T-helper 2 cell (primary cell): ENCODE data around the gene GRAP2.

Experiments used
- DNase-seq, 5 experiments: peaks; one replicate each; pipeline versions ENCODE4 v3.0.0 to v3.0.0-alpha.2; 2012 to 2022

Gene GRAP2

DNA sequence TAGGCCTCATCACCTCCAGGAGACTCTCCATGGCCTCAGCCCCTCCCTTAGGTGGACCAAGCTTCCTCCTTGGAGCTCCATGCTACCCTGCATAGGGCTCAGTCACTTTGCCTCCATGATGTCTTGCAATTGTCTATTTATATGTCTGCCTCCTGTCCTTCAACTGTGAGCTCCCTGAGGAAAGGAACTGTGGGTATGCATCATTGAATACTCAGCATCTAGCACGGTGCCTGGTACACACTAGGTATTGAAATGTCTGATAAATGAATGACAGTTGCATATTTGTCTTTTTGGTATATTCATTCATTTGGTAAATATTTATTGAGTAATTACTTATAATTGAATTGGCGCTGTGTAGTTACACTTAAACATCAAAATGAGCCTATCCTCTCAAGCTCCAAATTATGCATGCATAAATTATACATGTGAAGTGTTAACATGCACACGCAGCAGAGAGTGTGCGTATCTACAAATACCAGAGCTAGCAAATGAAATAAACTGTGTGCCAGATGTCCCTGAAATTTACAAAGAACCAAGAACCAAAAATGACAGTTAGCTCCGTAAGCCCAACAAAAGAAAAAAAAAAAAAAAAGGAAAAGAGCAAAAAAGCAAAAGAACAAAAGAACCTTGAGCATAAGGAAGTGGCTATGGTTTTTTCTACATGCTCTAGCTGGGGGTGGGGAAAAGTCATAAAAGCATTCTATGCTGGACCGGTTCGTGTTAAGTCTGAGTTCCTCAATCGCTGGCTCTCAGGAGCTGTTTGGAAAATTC lies 25.2 kb downstream of the GRAP2 start:
- DNase-seq, result peak in 2 of 5 experiments; percentile 36 to 61

DNA sequence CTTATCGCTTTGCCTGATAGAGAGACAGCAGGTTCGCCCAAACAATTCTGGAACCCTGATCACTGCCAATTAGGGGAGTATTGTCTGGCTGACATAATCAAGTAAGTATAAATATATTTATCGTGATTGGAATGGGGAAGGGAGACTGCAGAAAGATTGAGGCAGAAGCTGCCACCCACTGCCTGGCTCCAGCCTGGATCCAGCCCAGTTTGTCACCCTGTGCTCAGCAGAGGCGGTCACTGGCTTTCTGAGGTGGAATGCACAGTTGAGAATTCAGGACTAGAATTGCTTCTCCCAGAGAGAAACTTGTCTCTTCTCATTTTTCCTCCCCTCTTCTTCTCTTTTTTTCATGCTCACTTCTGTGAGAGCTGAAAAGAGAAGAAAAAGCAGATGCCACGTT lies 25.9 kb downstream of the GRAP2 start:
- DNase-seq, result no peak

DNA sequence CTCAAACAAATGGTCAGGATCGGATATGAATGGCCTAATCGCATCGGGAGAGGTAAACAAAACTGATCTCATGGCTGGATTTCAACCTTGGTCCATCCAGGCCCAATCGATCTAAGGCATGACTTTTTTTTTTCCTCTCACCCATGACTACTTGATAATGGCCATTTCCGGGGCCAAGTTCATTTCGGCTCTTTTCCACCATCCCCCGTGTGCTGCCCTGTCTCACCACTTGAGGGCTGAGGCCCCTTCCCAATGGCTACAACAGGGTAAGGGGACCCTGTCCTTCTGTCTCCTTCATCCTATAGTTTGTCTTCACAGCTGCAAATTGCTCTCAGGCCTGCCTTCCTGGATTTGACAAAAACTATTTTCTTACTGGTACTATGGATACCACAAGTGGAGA lies 26.7 kb downstream of the GRAP2 start:
- peak in 1 of 5 experiments; percentile 60 for DNase-seq

DNA sequence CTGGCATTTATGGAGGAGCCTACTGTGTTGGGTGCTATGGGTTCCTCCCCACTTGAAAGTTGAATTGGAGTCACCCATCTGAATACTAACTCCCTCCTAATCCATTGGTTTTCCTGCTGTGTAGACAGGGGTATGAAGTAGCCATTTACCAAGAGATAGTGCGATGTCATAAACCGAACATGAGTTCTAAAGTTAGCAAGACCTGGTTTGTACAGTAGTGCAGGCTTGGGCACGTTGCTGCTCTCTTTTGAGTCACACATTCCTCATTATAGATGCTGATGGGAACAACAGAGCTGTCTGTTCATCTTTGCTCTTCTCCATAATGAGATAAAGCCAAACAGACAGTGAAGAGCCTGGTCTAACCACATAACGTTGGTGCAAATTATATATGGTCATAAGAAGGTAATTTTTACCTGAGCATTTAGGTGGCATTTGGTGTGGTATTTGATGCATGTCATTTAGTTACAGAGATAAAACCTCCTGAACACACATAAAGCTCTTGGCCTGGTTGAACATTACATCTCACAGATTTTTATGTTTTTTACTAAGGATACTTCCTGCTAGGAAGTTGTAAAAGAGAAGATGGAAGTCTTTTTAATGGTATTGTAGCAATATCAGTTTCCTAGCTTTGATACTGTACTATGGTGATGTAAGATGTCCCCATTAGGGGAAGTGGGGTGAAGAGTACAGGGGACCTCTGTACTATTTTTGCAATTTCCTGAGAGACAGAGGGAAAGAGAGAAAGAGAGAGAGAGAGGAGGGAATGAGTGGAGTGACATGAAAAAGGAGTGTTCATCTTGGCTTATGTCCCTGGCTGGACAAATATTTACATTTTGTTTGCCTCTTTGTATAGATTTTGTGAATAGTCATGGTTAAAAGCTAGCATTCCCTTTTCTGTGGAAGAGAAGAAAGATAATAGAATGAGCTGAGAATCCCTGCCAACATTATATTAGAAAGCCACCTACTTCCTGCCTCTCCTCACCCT lies 27.9 kb downstream of the GRAP2 start:
- DNase-seq, result no peak

DNA sequence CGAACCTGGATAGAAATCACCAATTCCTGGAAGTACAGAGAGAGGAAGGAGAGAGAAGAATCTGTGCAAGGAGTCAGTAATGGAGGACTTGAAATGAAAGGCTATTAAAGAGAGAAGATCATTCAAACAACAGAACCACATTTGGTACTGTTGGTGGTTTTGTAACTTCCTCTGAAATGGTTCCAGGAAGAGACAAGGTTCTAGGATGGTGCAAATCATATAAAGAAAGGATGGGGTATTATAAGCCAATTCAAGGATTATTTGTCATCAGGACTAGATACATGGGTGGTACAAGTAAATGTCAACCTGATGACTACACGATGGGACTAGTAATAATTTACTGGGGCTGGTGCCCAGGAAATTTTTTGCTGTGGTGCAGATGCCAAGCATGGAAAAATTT lies 30.4 kb downstream of the GRAP2 start:
- DNase-seq, result no peak

DNA sequence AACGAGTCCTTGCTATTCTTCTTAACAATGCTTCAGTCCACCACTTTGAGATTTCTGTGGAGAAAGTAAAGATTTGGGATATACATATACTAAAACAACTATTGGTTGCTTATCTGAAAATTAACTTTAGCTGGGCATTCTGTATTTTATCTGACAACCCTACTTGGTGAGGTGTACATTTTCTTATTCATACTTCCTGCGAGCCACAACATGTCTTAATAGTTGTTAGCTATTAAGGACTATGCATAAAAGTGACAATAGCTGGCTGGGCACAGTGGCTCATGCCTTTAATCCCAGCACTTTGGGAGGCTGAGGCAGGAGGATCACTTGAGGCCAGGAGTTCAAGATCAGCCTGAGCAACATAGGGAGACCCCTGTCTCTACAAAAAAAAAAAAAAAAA lies 31.3 kb downstream of the GRAP2 start:
- DNase-seq, result no peak

DNA sequence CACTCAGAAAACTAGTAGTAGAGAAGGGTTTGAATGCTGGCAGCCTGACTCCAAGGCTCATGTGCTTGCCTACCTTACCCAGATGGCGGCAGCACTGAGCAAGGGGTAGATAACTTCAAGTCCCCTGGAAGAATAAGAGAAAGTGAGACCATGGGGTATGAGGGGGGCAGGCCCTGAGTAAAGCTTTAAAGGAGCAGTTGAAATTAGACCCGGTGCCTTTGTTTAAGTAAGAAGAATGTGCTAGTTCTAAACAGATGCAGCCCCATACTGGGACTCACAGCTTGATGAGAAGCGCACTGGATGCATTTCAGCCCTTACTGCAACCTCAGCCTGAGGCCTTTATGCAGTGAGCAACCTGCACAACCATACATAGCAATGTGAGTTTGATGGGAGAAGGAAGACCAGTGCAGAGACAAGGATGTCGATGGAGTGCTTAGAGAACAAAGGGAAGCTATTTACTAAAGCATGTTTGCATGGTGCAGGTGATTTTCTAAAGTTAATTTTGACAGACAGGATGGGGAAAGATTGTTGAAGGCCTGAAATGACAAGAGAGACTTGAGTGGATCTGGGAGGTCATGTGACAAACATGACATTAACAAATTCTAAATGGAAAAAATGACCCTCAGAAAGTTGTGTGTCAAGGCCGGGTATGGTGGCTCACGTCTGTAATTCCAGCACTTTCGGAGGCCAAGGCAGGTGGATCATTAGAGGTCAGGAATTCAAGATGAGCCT lies 32.2 kb downstream of the GRAP2 start:
- peak in 4 of 5 experiments; percentile 37 to 78 (median 44) for DNase-seq

DNA sequence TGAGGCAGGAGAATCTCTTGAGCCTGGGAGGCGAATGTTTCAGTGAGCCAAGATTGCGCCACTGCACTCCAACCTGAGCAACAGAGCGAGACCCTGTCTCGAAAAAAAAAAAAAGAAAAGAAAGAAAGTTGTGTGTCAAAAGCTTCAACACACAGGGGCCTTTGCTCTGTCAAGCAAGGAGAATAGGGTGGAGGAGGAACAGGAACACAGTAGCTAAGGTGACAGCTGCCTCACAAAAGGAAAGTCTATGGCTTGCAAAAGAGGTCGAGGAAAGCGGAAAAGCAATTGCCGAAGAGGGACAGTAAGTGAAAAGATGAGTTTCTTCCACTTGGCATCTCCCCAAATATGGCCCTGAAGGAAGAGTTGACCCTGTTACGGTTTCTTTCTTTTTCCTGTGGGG lies 32.9 kb downstream of the GRAP2 start:
- DNase-seq, result no peak

DNA sequence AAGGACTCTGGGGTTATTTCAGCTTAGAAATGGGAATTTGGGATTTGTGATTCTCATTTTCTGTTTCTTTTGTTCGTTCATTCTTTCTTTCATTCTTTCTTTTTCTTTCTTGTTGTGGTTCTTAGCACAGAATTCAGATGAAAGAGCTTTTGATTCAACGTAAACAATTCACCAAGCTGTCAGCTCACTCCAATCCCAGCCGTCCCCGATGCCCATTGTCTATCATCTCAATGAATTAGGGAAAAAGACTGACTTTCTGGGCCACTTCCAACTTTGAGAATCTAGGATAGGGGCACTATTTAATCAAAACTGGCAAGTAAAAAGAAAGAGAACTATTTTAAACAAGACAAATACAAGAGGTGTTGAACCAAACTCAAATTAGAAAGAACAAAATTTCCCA lies 34.2 kb downstream of the GRAP2 start:
- no peak for DNase-seq

DNA sequence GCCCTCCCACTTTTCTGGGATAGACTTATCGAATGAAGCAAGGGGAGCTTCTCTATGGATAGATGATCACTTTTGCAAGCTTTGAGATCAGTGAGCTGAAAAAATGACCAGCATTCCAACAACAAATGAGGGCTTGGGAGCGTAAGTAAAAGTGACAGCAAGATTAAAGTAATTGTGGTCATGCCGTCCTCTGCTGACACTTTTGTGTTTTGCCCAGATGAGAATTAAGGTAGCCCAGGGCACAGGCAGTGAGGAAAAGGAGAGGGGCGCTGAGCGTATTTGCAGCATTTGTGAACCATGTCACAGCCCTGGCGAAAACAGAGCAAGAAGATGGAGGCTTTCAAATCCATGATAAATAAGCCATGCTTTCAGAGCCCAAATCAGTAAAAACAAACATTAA lies 34.7 kb downstream of the GRAP2 start:
- DNase-seq, result no peak

DNA sequence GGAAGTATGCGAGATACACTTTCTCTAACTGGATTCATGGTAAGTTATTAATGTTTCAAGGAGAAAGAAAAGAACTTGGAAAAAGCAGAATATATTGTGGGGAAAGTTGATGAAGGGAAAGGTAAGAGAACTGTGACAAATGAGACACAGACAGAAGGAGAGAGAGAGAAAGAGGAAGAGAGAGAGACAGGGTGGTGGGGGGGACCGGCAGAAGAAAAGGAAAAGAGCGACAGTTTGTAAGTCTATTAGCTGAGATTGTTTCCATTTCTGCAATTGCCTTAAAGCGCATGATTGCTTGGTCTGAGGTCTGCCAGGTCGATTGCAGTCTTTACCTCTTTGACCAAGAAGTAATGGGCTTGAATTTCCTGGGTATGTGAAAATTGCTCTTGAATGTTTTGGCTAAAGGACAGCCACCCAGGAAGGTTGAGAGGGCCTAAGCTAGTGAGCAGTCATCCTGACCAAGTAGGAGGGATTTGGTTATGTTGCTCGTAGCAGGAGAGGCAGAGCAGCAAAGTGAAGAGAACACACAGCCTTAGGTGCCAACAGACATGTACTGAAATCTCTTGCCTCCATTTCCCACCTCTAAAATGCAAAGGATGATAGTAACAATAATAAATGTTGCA lies 35.8 kb downstream of the GRAP2 start:
- DNase-seq, result no peak

DNA sequence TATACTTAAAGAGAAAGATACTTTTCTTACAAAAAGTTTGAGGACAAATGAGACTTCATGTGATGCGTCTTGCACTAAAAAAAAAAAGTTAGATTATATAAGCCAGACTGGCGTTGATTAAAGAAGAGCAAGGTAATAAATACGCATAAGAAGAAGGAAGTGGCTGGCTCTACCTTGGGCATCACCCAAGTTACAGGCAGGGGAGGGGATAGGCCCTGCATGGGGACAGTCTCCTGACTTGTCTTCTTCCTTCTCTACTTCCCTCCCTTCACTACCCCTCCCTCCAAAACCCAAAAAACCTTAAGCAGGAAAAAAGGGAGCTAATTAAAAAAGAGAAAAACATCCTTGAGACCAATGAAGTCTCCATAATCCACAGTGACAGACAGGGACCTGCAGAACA lies 37.0 kb downstream of the GRAP2 start:
- DNase-seq, result peak in 2 of 5 experiments; percentile 46 to 57

DNA sequence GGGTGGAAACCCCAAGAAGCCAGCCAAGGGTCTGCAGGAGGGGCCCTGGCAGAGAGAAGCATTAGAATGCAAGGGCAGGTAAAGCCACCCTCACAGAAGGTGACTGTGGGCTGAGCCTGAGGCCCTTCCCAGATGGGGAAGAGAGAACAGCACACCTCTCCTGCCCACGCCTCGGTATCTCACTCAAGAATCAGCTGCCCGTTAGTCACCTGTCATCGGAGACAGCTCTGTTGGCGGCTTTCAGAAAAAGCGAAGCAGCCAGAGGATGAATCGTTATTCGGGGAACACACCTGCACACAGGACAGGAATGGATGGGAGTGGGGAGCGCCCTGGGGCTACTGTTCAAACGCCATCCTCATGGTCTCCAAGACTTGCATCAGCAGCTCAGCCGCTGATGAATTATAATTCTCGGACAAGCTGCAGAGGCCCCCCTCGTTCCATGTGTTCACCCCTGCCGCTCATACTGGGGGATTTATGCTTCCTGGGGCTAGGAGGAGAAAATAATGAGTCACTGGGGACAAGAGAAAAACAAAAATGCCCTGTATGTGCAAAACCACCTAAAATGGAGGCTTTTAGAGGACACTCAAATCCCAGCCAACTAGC lies 37.7 kb downstream of the GRAP2 start:
- peak in 1 of 5 experiments; percentile 51 for DNase-seq

DNA sequence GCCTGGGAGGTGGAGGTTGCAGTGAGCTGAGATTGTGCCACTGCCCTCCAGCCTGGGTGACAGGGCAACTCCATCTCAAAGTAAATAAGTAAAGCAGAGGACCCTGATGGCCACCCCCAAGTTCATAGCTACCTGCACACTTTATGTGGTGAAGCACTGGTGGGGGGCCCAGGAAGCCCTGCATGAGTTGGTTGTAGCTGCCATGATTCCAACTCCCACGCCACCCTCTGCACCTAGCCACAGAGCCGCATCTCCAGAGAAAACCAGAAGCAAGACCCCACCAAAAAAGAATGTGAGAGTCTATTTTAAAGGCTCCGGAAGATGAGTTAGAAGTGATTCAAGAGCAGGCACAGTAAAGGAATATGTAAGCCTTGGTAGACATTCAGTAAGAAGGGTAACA lies 38.9 kb downstream of the GRAP2 start:
- no peak for DNase-seq

DNA sequence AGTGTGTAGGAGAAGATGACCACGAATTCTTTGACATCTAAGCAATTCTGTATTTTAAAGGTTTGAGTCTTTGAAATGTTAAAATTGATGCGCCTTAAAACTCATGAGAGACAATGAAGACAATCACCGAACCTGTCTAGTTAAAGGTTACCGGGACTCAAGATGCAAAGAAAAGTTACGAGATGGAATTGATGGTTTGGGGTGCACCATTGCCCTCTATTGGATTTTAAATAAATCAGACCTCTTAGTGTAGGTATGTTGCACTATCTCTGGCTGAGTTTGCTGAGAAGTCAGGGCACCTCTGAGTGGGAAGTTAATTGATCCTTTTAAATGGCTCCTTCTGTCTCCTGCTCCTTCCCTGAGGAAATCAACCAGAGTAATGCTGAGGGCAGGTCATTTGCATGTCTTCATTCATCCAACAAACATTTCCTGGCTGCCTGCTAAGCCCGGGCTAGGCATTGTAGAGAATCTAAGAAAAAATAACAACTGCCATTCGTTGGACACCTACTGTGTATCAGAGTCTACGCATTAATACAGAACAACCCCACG lies 39.9 kb downstream of the GRAP2 start:
- peak in 2 of 5 experiments; percentile 39 to 78 for DNase-seq

DNA sequence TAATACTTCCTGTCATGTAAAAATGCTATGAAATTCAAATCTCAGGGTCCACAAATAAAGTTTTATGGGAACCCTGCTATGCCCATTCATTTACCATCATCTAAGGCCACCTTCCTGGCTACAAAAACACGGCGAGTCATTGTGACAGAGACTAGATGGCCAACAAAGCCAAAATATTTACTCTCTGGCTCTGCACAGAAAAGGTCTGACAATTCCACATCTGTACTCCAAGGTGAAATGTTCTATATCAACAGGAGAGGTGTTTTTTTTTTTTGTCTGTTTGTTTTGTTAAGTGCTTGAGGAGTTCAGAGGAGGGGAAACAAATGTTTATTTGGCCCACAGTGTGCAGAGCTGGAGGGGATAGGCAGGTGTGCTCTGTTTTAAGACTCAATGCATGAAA lies 40.7 kb downstream of the GRAP2 start:
- no peak for DNase-seq

DNA sequence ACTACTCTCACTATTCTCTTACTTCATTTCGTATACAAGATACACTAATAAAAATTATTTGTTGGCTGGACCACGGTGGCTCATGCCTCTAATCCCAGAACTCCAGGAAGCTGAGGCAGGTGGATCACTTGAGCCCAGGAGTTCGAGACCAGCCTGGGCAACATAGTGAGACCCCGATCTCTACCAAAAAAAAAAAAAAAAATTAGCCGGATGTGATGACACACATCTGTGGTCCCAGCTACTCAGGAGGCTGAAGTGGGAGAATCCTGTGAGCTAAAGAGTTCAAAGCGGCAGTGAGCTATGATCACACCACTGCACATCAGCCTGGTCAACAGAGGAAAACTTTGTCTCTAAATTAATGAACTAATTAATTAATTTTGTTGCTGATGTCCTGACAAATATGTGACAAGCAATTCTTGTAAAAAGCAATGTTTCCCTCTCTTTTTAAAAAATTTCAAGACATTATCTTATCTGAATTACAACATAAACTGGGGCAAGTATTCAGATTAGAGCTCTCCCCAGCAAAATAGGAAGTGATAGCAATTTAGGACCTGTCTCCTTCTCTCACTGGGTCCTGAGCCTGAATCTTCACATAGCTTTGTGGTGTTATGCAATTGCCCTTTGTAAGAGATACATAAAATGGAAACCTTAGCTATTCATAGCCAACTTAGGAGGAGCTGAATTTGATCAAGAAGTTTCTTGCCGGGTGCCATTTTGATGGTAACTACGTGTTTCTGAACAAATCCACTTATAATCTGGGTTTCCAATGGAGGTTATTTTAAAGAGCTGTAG lies 41.8 kb downstream of the GRAP2 start:
- DNase-seq, result peak in 1 of 5 experiments; percentile 35

DNA sequence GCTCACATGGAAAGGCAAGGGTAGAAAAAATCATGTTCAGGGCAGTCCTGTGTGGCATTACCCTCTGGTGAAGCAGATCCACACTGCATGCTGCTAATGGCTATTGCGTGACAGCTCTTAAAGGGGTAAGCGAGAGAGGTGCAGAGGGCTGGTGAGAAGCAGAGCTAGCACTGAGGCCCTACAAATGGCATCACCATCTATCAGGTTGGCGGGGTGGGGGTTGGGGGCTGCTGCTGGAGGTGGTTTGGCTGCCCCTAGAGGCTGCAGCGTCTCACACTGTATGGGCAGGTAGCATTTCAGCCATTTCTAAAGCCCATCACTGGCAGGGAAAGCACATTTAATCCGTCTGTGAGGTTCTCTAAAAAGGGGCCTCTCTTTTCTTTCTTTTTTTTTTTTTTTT lies 42.5 kb downstream of the GRAP2 start:
- peak in 2 of 5 experiments; percentile 19 to 33 for DNase-seq

DNA sequence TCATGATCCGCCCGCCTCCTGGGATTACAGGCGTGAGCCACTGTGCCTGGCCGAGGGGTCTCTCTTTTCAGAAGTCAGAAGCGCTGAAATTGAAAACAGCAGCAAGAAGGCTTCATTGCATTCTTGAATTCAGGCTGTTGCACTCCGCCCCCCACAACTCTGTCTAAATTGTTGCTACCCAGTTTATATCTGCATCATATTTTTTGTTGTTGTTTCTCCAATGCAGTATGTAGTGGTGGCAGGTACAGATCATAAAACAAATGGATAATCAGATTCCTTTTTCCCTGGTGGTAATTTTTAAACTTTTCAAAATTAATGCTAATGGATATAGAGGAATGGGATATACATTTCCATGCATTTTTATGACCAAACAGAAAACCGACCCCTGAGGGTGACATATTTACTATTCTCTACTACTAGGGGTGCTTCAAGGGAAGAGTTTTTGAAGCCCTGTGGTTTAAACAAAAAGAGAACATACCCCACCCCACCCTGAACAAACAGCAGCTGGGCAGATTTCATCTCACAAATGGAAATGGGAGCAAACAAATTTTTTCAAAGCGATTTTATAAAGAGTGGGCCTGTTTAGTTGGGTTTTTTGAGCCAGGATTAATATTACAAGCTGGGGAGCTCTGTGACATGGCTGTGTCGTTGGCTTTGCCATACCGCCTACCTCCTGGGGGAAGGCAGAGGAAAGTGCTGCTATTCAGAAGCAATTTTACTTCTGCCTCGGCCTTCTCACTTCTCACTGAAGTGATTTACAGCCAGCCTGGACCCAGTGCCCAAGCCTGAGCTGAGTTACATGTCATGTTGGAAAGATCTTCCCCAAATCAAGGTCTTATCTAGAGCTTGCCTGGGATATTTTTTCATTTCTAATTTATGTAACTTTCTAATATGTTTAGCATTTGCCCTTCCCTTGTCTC lies 43.3 kb downstream of the GRAP2 start:
- no peak for DNase-seq

DNA sequence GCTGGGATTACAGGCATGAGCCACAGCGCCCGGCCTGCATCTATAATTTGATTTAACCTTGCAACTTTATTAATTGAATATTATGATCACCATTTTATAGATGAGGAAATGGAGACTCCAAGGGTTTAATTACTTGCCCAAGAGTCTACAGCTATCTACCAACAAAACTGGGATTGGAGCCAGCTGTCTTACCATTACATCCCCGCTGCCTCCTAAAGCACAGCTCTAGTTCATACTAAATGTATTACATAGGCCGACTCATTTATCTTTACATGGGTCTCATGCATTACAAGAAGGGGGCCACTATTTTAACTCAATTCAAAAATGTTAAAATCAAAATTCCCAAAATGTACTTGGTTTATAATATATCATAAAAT lies 45.2 kb downstream of the GRAP2 start:
- no peak for DNase-seq
